ENCODE data around the gene KCTD11. TPM values are rescaled to one million over a fixed set of nuclear protein-coding genes. Genes with fewer than 3 reads are reported as not detected.

The KCTD11 gene
- total and polyA plus RNA-seq, 8 donors: 3.4 to 7.2 (median 5.3) TPM

DNA sequence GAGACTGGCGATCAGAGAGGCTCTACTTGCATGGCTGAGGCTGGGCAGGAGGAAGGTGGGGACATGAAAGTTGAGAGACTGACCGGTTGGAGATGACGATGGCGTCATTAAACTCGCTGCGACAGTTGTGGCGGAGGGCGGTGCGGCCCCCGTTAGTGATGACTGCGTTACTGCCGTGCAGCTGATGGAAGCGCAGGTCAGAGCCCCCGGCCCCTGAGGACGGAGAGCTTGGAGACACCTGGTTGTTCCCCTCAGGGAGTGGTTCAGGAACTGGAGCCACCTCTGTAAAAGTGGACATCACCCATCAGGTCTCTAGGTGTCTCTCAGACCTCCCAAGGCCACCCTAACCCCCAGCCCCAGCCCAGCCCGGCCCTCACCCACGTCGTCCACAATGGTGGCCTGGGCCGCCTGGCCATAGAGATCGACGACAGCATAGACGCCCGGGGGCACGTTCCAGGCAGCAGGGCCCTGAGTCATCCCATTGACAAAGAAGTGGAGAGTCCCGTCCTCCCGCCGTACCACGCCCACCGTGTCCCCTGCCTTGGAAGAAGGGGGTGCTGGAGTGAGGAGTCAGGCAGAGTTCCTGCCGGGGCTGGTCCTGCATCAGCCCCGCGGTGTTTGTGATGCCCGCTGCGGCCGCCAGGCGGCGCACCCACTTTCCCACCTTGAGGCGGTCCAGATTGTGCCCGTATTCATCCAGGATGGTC lies 28.1 kb upstream of the KCTD11 start:
- TF ChIP-seq, protein P1, sequence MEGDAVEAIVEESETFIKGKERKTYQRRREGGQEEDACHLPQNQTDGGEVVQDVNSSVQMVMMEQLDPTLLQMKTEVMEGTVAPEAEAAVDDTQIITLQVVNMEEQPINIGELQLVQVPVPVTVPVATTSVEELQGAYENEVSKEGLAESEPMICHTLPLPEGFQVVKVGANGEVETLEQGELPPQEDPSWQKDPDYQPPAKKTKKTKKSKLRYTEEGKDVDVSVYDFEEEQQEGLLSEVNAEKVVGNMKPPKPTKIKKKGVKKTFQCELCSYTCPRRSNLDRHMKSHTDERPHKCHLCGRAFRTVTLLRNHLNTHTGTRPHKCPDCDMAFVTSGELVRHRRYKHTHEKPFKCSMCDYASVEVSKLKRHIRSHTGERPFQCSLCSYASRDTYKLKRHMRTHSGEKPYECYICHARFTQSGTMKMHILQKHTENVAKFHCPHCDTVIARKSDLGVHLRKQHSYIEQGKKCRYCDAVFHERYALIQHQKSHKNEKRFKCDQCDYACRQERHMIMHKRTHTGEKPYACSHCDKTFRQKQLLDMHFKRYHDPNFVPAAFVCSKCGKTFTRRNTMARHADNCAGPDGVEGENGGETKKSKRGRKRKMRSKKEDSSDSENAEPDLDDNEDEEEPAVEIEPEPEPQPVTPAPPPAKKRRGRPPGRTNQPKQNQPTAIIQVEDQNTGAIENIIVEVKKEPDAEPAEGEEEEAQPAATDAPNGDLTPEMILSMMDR (IDR thresholded peaks at IDR 0.05): peak; percentile 44 to 70 (median 56)
- FAIRE-seq (no peak), DNase-seq (peak in 4 of 6 donors; percentile 59 to 86 (median 69)), ATAC-seq (peak in 3 of 4 donors; percentile 35 to 48 (median 44))
- H3K4me1 ChIP-seq: peaks cover 0 to 8% (median 0%) of the 10 kb centered on the region in 3 donors
- H3K36me3 ChIP-seq: peaks cover 0 to 29% (median 7%) of the 10 kb centered on the region in 3 donors
- intact Hi-C loops (cut with DNase I): no loop called here
- 68 to 70% methylated on average over 36 to 39 of the region's 39 CpGs for WGBS, 2 donors
- no peak overlapping the region for H3K4me3 ChIP-seq
- H3K27ac ChIP-seq: no peak overlapping the region
- H3K27me3 ChIP-seq: no peaks in the 10 kb centered on the region
- H3K9me3 ChIP-seq: no peaks in the 10 kb centered on the region

DNA sequence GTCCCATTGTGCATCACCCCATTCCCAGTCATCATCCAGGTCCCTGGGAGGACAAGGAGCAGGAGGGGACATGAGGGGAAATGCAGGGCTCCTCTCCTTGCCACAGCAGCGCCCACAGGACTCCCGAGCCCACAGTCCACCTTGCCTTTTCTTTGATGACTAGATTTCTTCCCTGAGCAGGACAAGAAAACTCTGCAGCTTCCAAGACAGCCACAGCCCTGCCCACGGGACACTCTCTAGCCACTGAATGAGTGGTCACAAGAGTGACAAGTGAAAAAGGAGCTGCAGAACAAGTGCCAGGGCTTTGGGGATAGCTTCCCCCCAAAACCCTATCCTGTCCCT lies 27.6 kb upstream of the KCTD11 start:
- peaks cover 0 to 8% (median 0%) of the 10 kb centered on the region in 3 donors for H3K4me1 ChIP-seq
- WGBS, 2 donors: 82 to 85% methylated on average over 3 of the region's 3 CpGs
- ATAC-seq (no peak), DNase-seq (no peak), FAIRE-seq (no peak)
- H3K36me3 ChIP-seq: peaks cover 0 to 28% (median 7%) of the 10 kb centered on the region in 3 donors
- no peaks in the 10 kb centered on the region for H3K27me3 ChIP-seq
- TF ChIP-seq, protein P1 (IDR thresholded peaks at IDR 0.05): no peak
- H3K4me3 ChIP-seq: no peak overlapping the region
- intact Hi-C loops (cut with DNase I): no loop called here
- no peaks in the 10 kb centered on the region for H3K9me3 ChIP-seq
- no peak overlapping the region for H3K27ac ChIP-seq

DNA sequence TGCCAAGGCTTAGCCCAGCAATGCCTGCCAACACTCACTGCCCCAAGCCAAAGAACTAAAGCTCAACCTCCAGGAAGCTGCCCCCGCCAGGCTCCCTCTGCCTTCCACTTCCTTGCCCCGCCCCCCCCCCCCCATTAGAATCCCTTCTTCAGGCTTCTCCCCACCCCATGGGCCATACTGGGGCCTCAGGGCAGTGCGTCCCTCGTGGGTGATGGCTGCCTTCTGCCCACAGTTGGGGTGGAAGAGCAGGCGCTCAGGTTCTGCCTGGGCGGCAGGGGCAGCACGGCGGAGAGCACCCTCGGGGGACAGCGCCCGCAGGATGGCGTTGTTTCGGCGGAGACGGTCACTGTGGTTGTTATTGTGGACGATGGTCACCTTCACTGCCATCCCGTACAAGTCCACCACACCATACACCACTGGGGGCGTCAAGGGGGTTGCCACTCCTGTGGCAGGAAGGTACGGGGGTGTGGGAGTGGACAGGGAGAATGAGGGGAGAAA lies 26.9 kb upstream of the KCTD11 start:
- ATAC-seq (no peak), FAIRE-seq (no peak), DNase-seq (peak in 1 of 6 donors; percentile 53)
- no peaks in the 10 kb centered on the region for H3K9me3 ChIP-seq
- H3K27ac ChIP-seq: no peak overlapping the region
- intact Hi-C loops (cut with DNase I): no loop called here
- H3K4me1 ChIP-seq: peaks cover 0 to 8% (median 0%) of the 10 kb centered on the region in 3 donors
- H3K27me3 ChIP-seq: no peaks in the 10 kb centered on the region
- H3K36me3 ChIP-seq: peaks cover 0 to 28% (median 7%) of the 10 kb centered on the region in 3 donors
- TF ChIP-seq, protein P1 (IDR thresholded peaks at IDR 0.05): no peak
- no peak overlapping the region for H3K4me3 ChIP-seq
- 90% methylated on average over 18 to 19 of the region's 19 CpGs for WGBS, 2 donors

DNA sequence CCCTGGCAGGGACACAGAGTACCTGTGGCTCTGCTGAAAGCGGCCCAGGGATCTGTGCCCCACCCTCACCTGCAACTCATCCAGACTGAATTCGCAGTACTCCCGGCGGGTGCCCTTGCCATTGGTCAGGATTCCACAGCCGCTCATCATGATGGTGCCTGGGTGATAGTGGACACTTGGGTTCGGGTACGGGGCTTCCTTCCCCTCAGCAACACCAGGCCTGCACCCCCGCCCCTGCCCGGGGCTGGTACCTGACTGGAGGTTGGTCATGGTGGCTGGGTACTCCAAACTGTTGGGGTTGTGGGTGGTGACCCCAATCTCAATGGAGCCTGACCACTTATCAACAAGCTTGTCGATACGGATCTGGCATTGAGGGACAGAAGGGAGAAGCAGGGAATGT lies 25.8 kb upstream of the KCTD11 start:
- Histone ChIP-seq H3K36me3 (peaks cover 0 to 21% (median 7%) of the 10 kb centered on the region in 3 donors), H3K27ac (no peak overlapping the region), H3K4me1 (peaks cover 0 to 11% (median 4%) of the 10 kb centered on the region in 3 donors), H3K9me3 (no peaks in the 10 kb centered on the region), H3K27me3 (no peaks in the 10 kb centered on the region), H3K4me3 (no peak overlapping the region)
- 87 to 88% methylated on average over 11 of the region's 11 CpGs for WGBS, 2 donors
- FAIRE-seq (no peak), DNase-seq (peak in 2 of 6 donors; percentile 20 to 60), ATAC-seq (no peak)
- intact Hi-C loops (cut with DNase I): no loop called here
- TF ChIP-seq, protein P1 (IDR thresholded peaks at IDR 0.05): no peak

DNA sequence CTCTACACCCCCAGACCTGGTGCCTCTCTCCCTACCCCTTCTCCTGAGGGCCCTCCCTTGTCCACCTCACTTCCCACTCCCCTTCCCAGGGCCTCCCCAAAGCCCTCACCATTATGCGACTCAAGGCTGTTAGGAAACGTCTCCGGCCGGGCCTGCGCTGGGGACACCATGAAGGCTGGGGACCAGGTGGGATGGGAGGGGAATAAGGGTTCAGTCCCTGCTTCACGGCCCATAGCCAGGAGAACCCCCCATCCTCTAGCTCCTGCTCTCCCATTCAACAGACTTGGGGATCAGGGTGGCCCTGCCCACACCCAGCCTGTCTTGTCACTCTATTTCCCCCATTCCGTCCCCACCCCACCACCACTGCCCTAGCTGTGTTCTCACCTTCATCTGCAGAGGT lies 24.9 kb upstream of the KCTD11 start:
- DNase-seq: peak in 2 of 6 donors; percentile 15 to 64
- H3K27me3 ChIP-seq: no peaks in the 10 kb centered on the region
- peaks cover 0 to 19% (median 0%) of the 10 kb centered on the region in 3 donors for H3K36me3 ChIP-seq
- no peak overlapping the region for H3K27ac ChIP-seq
- WGBS, 2 donors: 84 to 91% methylated on average over 7 of the region's 7 CpGs
- H3K4me1 ChIP-seq: peaks cover 0 to 11% (median 4%) of the 10 kb centered on the region in 3 donors
- intact Hi-C loops (cut with DNase I): no loop called here
- FAIRE-seq: no peak
- ATAC-seq: no peak
- H3K9me3 ChIP-seq: no peaks in the 10 kb centered on the region
- H3K4me3 ChIP-seq: no peak overlapping the region
- TF ChIP-seq, protein P1 (IDR thresholded peaks at IDR 0.05): no peak
